Natural killer cell (primary cell): ENCODE measurements around the gene ABCA9. TPM values are rescaled to one million over a fixed set of nuclear protein-coding genes. Genes with fewer than 3 reads are reported as not detected.

Experiments
- ATAC-seq, 3 donors: fragments of 150-1000 bp in 2 of 3; fragments of 200-7000 bp in 1 of 3; cut with Tn5 transposase; 1 replicate in 1 of 3; 2 replicates in 2 of 3; pipeline ENCODE4 v1.10.0; 2021; ENCODE audit warnings: mild to moderate bottlenecking in 2 of 3, moderate library complexity in 2 of 3
- DNase-seq, 2 donors: peaks; one replicate each; pipeline versions ENCODE4 v3.0.0 to v3.0.0-alpha.2; 2013 to 2021; ENCODE audit warnings: mixed read lengths in 1 of 2
- H3K27ac ChIP-seq: one replicate; pipeline ENCODE4 v1.5.1; 2013; ENCODE audit warnings: mild to moderate bottlenecking, low read length
- H3K27me3 ChIP-seq: one replicate; pipeline ENCODE4 v1.6.1; 2013; ENCODE audit warnings: low read length; ENCODE audit not compliant: control insufficient read depth, insufficient read depth
- H3K36me3 ChIP-seq: one replicate; pipeline ENCODE4 v1.6.1; 2013; ENCODE audit warnings: low read length; ENCODE audit not compliant: control insufficient read depth, insufficient read depth
- H3K4me1 ChIP-seq: one replicate; pipeline ENCODE4 v1.6.1; 2013; ENCODE audit warnings: low read length; ENCODE audit not compliant: control insufficient read depth, insufficient read depth
- H3K4me3 ChIP-seq: one replicate; pipeline ENCODE4 v1.5.1; 2013; ENCODE audit warnings: low read length
- H3K9me3 ChIP-seq: one replicate; pipeline ENCODE4 v1.6.1; 2013; ENCODE audit warnings: low read length; ENCODE audit not compliant: control insufficient read depth, insufficient read depth
- H3K27ac Mint-ChIP-seq, 2 donors: one replicate each; pipeline ENCODE4 v1.8.0; 2022; ENCODE audit warnings: mild to moderate bottlenecking in 2 of 2, mixed read lengths in 2 of 2, moderate library complexity in 1 of 2
- H3K27me3 Mint-ChIP-seq, 2 donors: one replicate each; pipeline ENCODE4 v1.8.0; 2022; ENCODE audit warnings: low read depth in 2 of 2, mixed read lengths in 2 of 2
- H3K36me3 Mint-ChIP-seq: one replicate; pipeline ENCODE4 v1.8.0; 2022; ENCODE audit warnings: mixed read lengths
- H3K4me1 Mint-ChIP-seq, 2 donors: one replicate each; pipeline ENCODE4 v1.8.0; 2022; ENCODE audit warnings: mixed read lengths in 2 of 2
- H3K4me3 Mint-ChIP-seq: one replicate; pipeline ENCODE4 v1.8.0; 2022; ENCODE audit warnings: mild to moderate bottlenecking, moderate library complexity, mixed read lengths
- H3K9me3 Mint-ChIP-seq, 2 donors: one replicate each; pipeline ENCODE4 v1.8.0; 2022; ENCODE audit warnings: mixed read lengths in 2 of 2
- CTCF ChIP-seq: fragments of 200-600 bp; IDR thresholded peaks from one replicate; pipeline ENCODE4 v1.8.0; 2022; ENCODE audit warnings: antibody characterized with exemption
- WGBS: methylation state at CpG from one replicate; pipeline ENCODE4 v1.1.7; 2013; ENCODE audit warnings: missing lambda C conversion rate; ENCODE audit not compliant: insufficient coverage; 5-methylcytosine and 5-hydroxymethylcytosine counted together
- intact Hi-C: fragments of 100-400 bp; cut with micrococcal nuclease; formaldehyde crosslinking; loops from one replicate; pipeline ENCODE4 v1.14.2; 2022
- total RNA-seq, 4 donors: library from RNA; stranded (reverse); fragments of 120-200 nt in 1 of 4; gene quantifications; one replicate each; pipeline versions ENCODE4 v1.2.3 to v1.2.4, GENCODE V29; 2013 to 2022

Gene ABCA9
- total RNA-seq, 3 donors from 2014 or later (not counting 1 experiment from before 2014, with no cell fraction given) = 0.05 to 1.2 (median 0.63) TPM

DNA sequence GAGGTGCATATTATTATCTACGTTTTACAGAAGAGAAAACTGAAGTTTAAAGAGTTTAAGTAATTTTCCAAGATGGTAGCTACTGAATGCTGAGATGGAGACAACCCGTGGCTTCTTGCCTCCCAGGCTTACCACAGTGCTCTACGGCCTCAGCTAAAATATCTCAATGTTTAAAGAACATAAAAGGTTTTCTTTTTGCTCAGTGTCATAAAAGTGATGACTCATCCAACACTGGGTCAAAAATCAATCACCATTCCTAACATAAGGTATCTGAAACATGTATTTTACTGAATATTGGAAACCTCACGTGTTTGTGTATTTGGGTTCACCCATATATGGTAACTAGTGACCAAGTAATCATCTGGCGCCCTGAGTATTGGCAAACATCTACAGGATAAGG is 18.4 kb downstream of the ABCA9 start:
- peaks cover 6% of the 10 kb centered on the region for H3K36me3 Mint-ChIP-seq
- peaks cover 3% of the 10 kb centered on the region in 2 donors for H3K4me1 Mint-ChIP-seq
- no peak for TF ChIP-seq CTCF
- H3K27ac Mint-ChIP-seq = no peak overlapping the region
- ATAC-seq (no peak), DNase-seq (no peak)
- H3K4me3 Mint-ChIP-seq = no peak overlapping the region
- WGBS = 80% methylated on average over 5 of the region's 5 CpGs
- Histone ChIP-seq H3K9me3 (no peaks in the 10 kb centered on the region), H3K4me1 (no peaks in the 10 kb centered on the region), H3K27me3 (no peaks in the 10 kb centered on the region), H3K4me3 (no peak overlapping the region), H3K27ac (no peak overlapping the region), H3K36me3 (no peaks in the 10 kb centered on the region)
- intact Hi-C loops = no loop called here
- peaks cover 0 to 12% of the 10 kb centered on the region in 2 donors for H3K27me3 Mint-ChIP-seq
- peaks cover 2 to 3% of the 10 kb centered on the region in 2 donors for H3K9me3 Mint-ChIP-seq

DNA sequence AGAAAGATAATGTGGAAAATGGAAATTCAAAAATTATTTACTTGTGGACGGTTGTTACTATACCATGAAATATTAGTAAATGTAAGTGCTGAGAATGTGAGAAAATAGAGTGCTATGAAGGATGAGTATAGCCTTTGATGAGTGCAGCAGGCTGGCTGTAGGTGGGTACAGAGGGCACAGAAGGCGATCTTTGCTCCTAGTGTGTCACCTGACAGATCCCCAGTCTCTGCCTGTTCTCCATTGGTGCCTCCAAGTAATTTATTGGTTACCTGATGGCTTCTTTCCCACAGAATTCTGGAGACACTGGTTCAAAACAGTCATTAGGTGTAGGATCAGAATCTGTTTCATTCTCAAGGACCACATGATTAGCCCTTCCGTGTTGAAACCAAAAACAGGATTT is 28.9 kb downstream of the ABCA9 start:
- H3K4me1 Mint-ChIP-seq = no peaks in the 10 kb centered on the region
- WGBS = 93% methylated on average over 3 of the region's 3 CpGs
- DNase-seq = no peak

GRCh38 chr17:69030169-69030568 is 30.6 kb downstream of the ABCA9 start:
- DNase-seq = no peak
- ATAC-seq = no peak

More for the DNA sequence above, 28.9 kb downstream of the ABCA9 start:
- no peaks in the 10 kb centered on the region for H3K9me3 ChIP-seq
- Mint-ChIP-seq H3K9me3 (peaks cover 0 to 6% of the 10 kb centered on the region in 2 donors), H3K36me3 (peaks cover 6% of the 10 kb centered on the region), H3K4me3 (no peak overlapping the region), H3K27ac (no peak overlapping the region), H3K27me3 (peaks cover 3 to 16% of the 10 kb centered on the region in 2 donors)
- intact Hi-C loops = no loop called here
- no peaks in the 10 kb centered on the region for H3K4me1 ChIP-seq
- H3K27ac ChIP-seq = no peak overlapping the region
- no peak for TF ChIP-seq CTCF
- no peaks in the 10 kb centered on the region for H3K36me3 ChIP-seq
- H3K4me3 ChIP-seq = no peak overlapping the region
- H3K27me3 ChIP-seq = no peaks in the 10 kb centered on the region
- ATAC-seq = no peak

More at GRCh38 chr17:69030169-69030568, 30.6 kb downstream of the ABCA9 start:
- Mint-ChIP-seq H3K27me3 (peaks cover 3 to 13% of the 10 kb centered on the region in 2 donors), H3K27ac (no peak overlapping the region), H3K4me1 (no peaks in the 10 kb centered on the region), H3K9me3 (no peaks in the 10 kb centered on the region), H3K36me3 (no peaks in the 10 kb centered on the region), H3K4me3 (no peak overlapping the region)
- intact Hi-C loops = no loop called here
- no peaks in the 10 kb centered on the region for H3K4me1 ChIP-seq
- no peaks in the 10 kb centered on the region for H3K9me3 ChIP-seq
- H3K36me3 ChIP-seq = no peaks in the 10 kb centered on the region
- H3K27me3 ChIP-seq = no peaks in the 10 kb centered on the region
- TF ChIP-seq CTCF = no peak
- no peak overlapping the region for H3K4me3 ChIP-seq
- 69% methylated on average over 1 of the region's 1 CpG for WGBS
- H3K27ac ChIP-seq = no peak overlapping the region
